Liver (tissue), 3 donors: Measurements from ENCODE around the gene PLXNB1.

Experiments
- HNF4G ChIP-seq: IDR thresholded peaks from 2 replicates; pipeline ENCODE4 v1.6.1; 2016; ENCODE audit warnings: antibody characterized with exemption
- TF ChIP-seq, protein P1 (sequence below): fragments of 150-350 bp; IDR thresholded peaks from 2 replicates; pipeline ENCODE4 v1.5.1; 2017; ENCODE audit warnings: improper control_type of control experiment, low read depth, low read length; ENCODE audit not compliant: missing input control
- TF ChIP-seq, protein P2 (sequence below): IDR thresholded peaks from 2 replicates; pipeline ENCODE4 v1.6.1; 2016; ENCODE audit warnings: antibody characterized with exemption
- donor health status: healthy.
- donor health status: healthy.

- TF ChIP-seq, protein P1, sequence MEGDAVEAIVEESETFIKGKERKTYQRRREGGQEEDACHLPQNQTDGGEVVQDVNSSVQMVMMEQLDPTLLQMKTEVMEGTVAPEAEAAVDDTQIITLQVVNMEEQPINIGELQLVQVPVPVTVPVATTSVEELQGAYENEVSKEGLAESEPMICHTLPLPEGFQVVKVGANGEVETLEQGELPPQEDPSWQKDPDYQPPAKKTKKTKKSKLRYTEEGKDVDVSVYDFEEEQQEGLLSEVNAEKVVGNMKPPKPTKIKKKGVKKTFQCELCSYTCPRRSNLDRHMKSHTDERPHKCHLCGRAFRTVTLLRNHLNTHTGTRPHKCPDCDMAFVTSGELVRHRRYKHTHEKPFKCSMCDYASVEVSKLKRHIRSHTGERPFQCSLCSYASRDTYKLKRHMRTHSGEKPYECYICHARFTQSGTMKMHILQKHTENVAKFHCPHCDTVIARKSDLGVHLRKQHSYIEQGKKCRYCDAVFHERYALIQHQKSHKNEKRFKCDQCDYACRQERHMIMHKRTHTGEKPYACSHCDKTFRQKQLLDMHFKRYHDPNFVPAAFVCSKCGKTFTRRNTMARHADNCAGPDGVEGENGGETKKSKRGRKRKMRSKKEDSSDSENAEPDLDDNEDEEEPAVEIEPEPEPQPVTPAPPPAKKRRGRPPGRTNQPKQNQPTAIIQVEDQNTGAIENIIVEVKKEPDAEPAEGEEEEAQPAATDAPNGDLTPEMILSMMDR, result no peak
- TF ChIP-seq, protein P2, sequence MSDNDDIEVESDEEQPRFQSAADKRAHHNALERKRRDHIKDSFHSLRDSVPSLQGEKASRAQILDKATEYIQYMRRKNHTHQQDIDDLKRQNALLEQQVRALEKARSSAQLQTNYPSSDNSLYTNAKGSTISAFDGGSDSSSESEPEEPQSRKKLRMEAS, result no peak
- no peak for TF ChIP-seq HNF4G
Measured at GRCh38 chr3:48477959-48478520, 48.2 kb upstream of the PLXNB1 start.
